Measurements from ENCODE around the gene KL.

DNA sequence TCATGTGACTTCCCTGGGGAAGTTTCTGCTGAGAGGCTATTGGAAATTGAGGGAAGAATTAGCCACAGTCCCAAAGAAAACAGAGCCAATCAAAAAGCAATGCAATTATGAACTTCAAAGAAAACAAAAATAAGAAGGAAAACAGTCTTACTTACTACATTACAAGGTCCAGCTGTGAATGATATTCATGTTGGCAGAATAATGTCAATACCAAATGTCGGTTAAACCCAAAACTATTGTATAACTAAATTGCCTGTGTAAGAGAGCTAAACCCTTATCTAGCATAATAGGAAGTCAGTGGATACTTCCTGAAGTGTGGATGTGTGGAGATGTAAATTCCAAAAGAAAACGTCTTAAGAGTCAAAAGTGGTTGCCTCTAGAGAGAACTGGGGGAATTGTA is 12.4 kb downstream of the KL start:
- TF ChIP-seq POLR2A (IDR thresholded peaks at IDR 0.05) = no peak
- TF ChIP-seq, protein P1, sequence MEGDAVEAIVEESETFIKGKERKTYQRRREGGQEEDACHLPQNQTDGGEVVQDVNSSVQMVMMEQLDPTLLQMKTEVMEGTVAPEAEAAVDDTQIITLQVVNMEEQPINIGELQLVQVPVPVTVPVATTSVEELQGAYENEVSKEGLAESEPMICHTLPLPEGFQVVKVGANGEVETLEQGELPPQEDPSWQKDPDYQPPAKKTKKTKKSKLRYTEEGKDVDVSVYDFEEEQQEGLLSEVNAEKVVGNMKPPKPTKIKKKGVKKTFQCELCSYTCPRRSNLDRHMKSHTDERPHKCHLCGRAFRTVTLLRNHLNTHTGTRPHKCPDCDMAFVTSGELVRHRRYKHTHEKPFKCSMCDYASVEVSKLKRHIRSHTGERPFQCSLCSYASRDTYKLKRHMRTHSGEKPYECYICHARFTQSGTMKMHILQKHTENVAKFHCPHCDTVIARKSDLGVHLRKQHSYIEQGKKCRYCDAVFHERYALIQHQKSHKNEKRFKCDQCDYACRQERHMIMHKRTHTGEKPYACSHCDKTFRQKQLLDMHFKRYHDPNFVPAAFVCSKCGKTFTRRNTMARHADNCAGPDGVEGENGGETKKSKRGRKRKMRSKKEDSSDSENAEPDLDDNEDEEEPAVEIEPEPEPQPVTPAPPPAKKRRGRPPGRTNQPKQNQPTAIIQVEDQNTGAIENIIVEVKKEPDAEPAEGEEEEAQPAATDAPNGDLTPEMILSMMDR (IDR thresholded peaks at IDR 0.05 in 4 of 5, conservative IDR thresholded peaks at IDR 0.05 in 1 of 5) = no peak

All from gastrocnemius medialis (tissue), 4 donors.